ENCODE results near the gene MUS81. TPM values are rescaled to one million over a fixed set of nuclear protein-coding genes. Genes with fewer than 3 reads are reported as not detected.
A peak's percentile ranks its signal among the peaks of the same experiment; 100 is the strongest.

Gene MUS81
- total and polyA plus RNA-seq, 9 of the 15 experiments (the other 6 are each of a cell fraction or from before 2014, with no cell fraction given): 13.4 to 118 (median 53.7) TPM

GRCh38 chr11:65899356-65900124 is 39.3 kb downstream of the MUS81 start:
- ChIA-PET CTCF (ENCODE audit: low intra/inter-chr PET ratio) (interaction anchor here (0.6 kb wide), 1 partner anchor 123 kb away, joined by 5 read pairs; no protein-coding TSS in a partner anchor), POLR2A (interaction anchor here (1.0 to 8.0 kb wide), 17 partner anchors 7 to 326 kb away, joined by 3 to 136 read pairs (median 7); partner anchors contain the start of genes CCDC85B, CFL1, FIBP and KAT5)
- H3K27ac ChIP-seq (ENCODE audit: extremely low read depth, low read depth, low read length): peak overlapping the region; percentile 100
- H3K4me1 ChIP-seq (replicated peaks in 1 of 2; ENCODE audit: control insufficient read depth in 2 of 2, insufficient read depth in 2 of 2, low read length in 2 of 2): peaks cover 42 to 72% of the 10 kb centered on the region in 2 experiments
- H3K27me3 ChIP-seq (ENCODE audit: control insufficient read depth in 2 of 2, insufficient read depth in 2 of 2, low read length in 2 of 2): no peaks in the 10 kb centered on the region
- H2AFZ ChIP-seq (ENCODE audit: low read depth, low read length): peak overlapping the region; percentile 58
- BruUV-seq (replicated peaks): TSS peak; percentile 57
- peak overlapping the region; percentile 89 for H3K4me3 ChIP-seq
- peaks cover 15% of the 10 kb centered on the region for H4K20me1 ChIP-seq (replicated peaks; ENCODE audit: control insufficient read depth, insufficient read depth, low read length)
- in situ Hi-C loops (cut with MboI) (no loop called here), intact Hi-C loops (cut with micrococcal nuclease) (loop anchor here (5.0 kb wide), 1 partner anchor 42 kb away; the partner anchor contains the start of gene CFL1)
- FAIRE-seq (no peak), DNase-seq (ENCODE audit: extremely low read depth in 1 of 4, low spot score in 3 of 4) (peak; percentile 81 to 91 (median 86)), ATAC-seq (peak; percentile 82)
- no peaks in the 10 kb centered on the region for H3K9me1 ChIP-seq (ENCODE audit: control insufficient read depth, insufficient read depth, low read length)
- H3K4me2 ChIP-seq (ENCODE audit: insufficient read depth, low read length): peak overlapping the region; percentile 99
- WGBS (ENCODE audit: insufficient coverage, low coverage, missing lambda C conversion rate): under 1% methylated on average over 54 of the region's 78 CpGs
- H3K9ac ChIP-seq (ENCODE audit: insufficient read depth in 1 of 2, low read depth in 2 of 2, low read length in 2 of 2): peak overlapping the region; percentile 100
- peaks cover 46% of the 10 kb centered on the region for H3K36me3 ChIP-seq (ENCODE audit: control insufficient read depth, insufficient read depth, low read length)
- peaks cover 52% of the 10 kb centered on the region for H3K79me2 ChIP-seq (ENCODE audit: control insufficient read depth, insufficient read depth, low read length)
- H3K9me3 ChIP-seq (replicated peaks; ENCODE audit: control insufficient read depth, insufficient read depth, low read depth, low read length): no peaks in the 10 kb centered on the region
- TF ChIP-seq USF1 (CRISPR knock-in tag; IDR thresholded peaks at IDR 0.05): peak; percentile 76
- 0 out of 2 replicates have a peak, but pooled peaks have one; percentile 12 for TF ChIP-seq TRIM28 (IDR thresholded peaks at IDR 0.05)
- TF ChIP-seq YY1 (IDR thresholded peaks at IDR 0.05; ENCODE audit: borderline replicate concordance in 1 of 3, control insufficient read depth in 1 of 3, extremely low read depth in 1 of 3, insufficient read depth in 3 of 3, insufficient read length in 1 of 3, insufficient replicate concordance in 2 of 3, low read depth in 1 of 3, low read length in 2 of 3): peak in 2 of 3 experiments; percentile 27 to 36
- peak; percentile 59; the same call in 1 of the 2 replicates for TF ChIP-seq ZNF124 (CRISPR knock-in tag; IDR thresholded peaks at IDR 0.05)
- TF ChIP-seq RBM15 (IDR thresholded peaks at IDR 0.05; ENCODE audit: insufficient read depth, low read length): no peak
- peak; percentile 60; the same call in 1 of the 2 replicates for TF ChIP-seq SMARCE1 (IDR thresholded peaks at IDR 0.05)
- TF ChIP-seq NONO (IDR thresholded peaks at IDR 0.05; ENCODE audit: low read depth in 2 of 2, low read length in 1 of 2): peak in 1 of 2 experiments; percentile 70; a peak in 3 of 4 replicates
- no peak for TF ChIP-seq ZNF699 (CRISPR knock-in tag; IDR thresholded peaks at IDR 0.05; ENCODE audit: insufficient replicate concordance)
- peak; percentile 55; the same call in 1 of the 2 replicates for TF ChIP-seq MXI1 (IDR thresholded peaks at IDR 0.05; ENCODE audit: low read depth, low read length)
- TF ChIP-seq NR1H2 (CRISPR knock-in tag; IDR thresholded peaks at IDR 0.05): 0 out of 2 replicates have a peak, but pooled peaks have one; percentile 72
- peak; percentile 63 for TF ChIP-seq ELF1 (tag; IDR thresholded peaks at IDR 0.05)
- no peak for TF ChIP-seq CAMTA2 (CRISPR knock-in tag; conservative IDR thresholded peaks at IDR 0.05)
- TF ChIP-seq CREB1 (IDR thresholded peaks at IDR 0.05): peak; percentile 18; the same call in 1 of the 2 replicates
- TF ChIP-seq CREB1 (CRISPR knock-in tag; IDR thresholded peaks at IDR 0.05): peak; percentile 53; the same call in 1 of the 2 replicates
- TF ChIP-seq HDAC3 (IDR thresholded peaks at IDR 0.05; ENCODE audit: borderline replicate concordance, partially characterized antibody): peak; percentile 28
- TF ChIP-seq CREB3 (tag; conservative IDR thresholded peaks at IDR 0.05; ENCODE audit: low read depth): peak; percentile 61; the same call in 1 of the 2 replicates
- peak; percentile 82 for TF ChIP-seq TFAP4 (CRISPR knock-in tag; IDR thresholded peaks at IDR 0.05; ENCODE audit: borderline replicate concordance)
